Common myeloid progenitor, CD34-positive (primary cell): ENCODE results near the gene ATF6.

ENCODE experiments used
- CTCF ChIA-PET: fragments of 350-600 bp; sonication (Branson Sonifier 250); formaldehyde crosslinking; loops from one replicate; lab custom pipeline; 2021; ENCODE audit warnings: antibody characterized with exemption; lab: Charles Lee
- POLR2A ChIA-PET: fragments of 350-600 bp; sonication (Branson Sonifier 250); formaldehyde crosslinking; loops from one replicate; lab custom pipeline; 2021; ENCODE audit warnings: antibody characterized with exemption; lab: Charles Lee
- DNase-seq, 3 donors: peaks; one replicate each; pipeline versions ENCODE4 v3.0.0 to v3.0.0-alpha.2; 2013
- H3K27ac ChIP-seq, 2 experiments: 1 replicate in 1 of 2; 2 replicates in 1 of 2; pipeline ENCODE4 v1.7.0; 2013; ENCODE audit warnings: inconsistent platforms in 2 of 2, low read length in 2 of 2, mild to moderate bottlenecking in 2 of 2, low read depth in 1 of 2, moderate library complexity in 1 of 2; ENCODE audit not compliant: severe bottlenecking in 2 of 2, insufficient read depth in 1 of 2, poor library complexity in 1 of 2
- H3K27me3 ChIP-seq, 5 experiments: replicated peaks in 2 of 5; 1 replicate in 3 of 5; 2 replicates in 2 of 5; pipeline versions ENCODE4 v1.6.1 to v1.7.0; 2013; ENCODE audit warnings: low read length in 4 of 5, mild to moderate bottlenecking in 2 of 5, moderate library complexity in 2 of 5, inconsistent platforms in 1 of 5; ENCODE audit not compliant: insufficient read depth in 5 of 5, control insufficient read depth in 4 of 5
- H3K36me3 ChIP-seq, 4 experiments: 1 replicate in 2 of 4; 2 replicates in 2 of 4; pipeline versions ENCODE4 v1.6.1 to v1.7.0; 2013; ENCODE audit warnings: low read length in 3 of 4, control low read depth in 1 of 4, mild to moderate bottlenecking in 1 of 4; ENCODE audit not compliant: control insufficient read depth in 4 of 4, insufficient read depth in 4 of 4
- H3K4me1 ChIP-seq, 4 experiments: 1 replicate in 3 of 4; 2 replicates in 1 of 4; pipeline versions ENCODE4 v1.6.1 to v1.7.1; 2013; ENCODE audit warnings: low read length in 3 of 4, mild to moderate bottlenecking in 3 of 4, control low read depth in 1 of 4, inconsistent platforms in 1 of 4, moderate library complexity in 1 of 4; ENCODE audit not compliant: control insufficient read depth in 4 of 4, insufficient read depth in 4 of 4; ENCODE audit errors: control extremely low read depth in 1 of 4
- H3K4me3 ChIP-seq, 7 experiments: 1 replicate in 4 of 7; 2 replicates in 3 of 7; pipeline versions ENCODE4 v1.5.1 to v1.7.0; 2013; ENCODE audit warnings: mild to moderate bottlenecking in 7 of 7, low read length in 6 of 7, moderate library complexity in 6 of 7, inconsistent platforms in 2 of 7, low read depth in 2 of 7, control low read depth in 1 of 7; ENCODE audit not compliant: insufficient read depth in 4 of 7, control insufficient read depth in 1 of 7; ENCODE audit errors: extremely low read depth in 1 of 7
- H3K9me3 ChIP-seq, 5 experiments: 1 replicate in 4 of 5; 2 replicates in 1 of 5; pipeline versions ENCODE4 v1.6.1 to v1.7.1; 2013; ENCODE audit warnings: low read length in 4 of 5, mild to moderate bottlenecking in 2 of 5, inconsistent platforms in 1 of 5, low read depth in 1 of 5, moderate library complexity in 1 of 5; ENCODE audit not compliant: control insufficient read depth in 4 of 5, insufficient read depth in 2 of 5; ENCODE audit errors: control extremely low read depth in 1 of 5
- WGBS: methylation state at CpG from one replicate; pipeline ENCODE4 v1.1.5; 2013; ENCODE audit not compliant: insufficient coverage; 5-methylcytosine and 5-hydroxymethylcytosine counted together

Gene ATF6

DNA sequence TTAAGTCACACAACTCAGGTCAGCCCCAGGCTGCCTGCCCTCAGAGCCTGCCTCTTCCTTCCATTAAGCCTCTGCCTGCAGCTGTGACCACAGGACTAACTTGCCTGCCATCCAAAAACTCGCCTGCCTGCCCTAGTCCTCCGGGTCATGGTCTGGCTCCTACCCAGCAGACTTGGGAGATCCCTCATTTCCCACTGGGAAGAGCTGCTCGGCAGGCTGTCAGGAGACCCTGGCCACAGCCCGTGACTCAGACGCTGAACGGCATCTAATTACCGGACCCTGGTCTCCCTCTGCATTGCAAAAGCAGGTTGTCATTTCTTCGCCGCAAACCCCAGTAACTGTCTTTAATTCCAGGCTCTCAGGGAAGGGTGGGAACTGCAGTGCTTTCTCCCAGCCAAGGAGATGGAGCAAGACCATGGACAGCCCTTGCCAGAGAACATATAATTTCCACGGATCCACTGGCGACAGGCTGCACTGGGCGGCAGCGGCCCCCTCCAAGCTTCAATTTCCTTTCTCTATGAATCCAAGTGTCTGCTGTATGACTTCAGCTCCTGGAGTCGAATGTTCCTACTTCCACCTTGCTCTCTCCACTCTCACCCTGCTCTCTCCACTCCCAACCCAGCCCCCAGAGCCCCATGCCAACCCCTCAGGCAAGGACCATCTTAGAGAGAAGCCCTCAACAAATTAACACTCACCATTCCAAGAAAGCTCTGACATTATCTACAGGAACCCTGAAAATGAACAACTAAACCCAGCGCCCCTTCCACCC is 237.1 kb downstream of the ATF6 start:
- ChIA-PET POLR2A (interaction anchor here (0.9 kb wide), 1 partner anchor 34 kb away, joined by 3 read pairs; no protein-coding TSS in a partner anchor), CTCF (interaction anchor here (1.6 kb wide), 1 partner anchor 11 kb away, joined by 5 read pairs; no protein-coding TSS in a partner anchor)
- Histone ChIP-seq H3K27ac (peak overlapping the region in 1 of 2 experiments; percentile 38), H3K27me3 (no peaks in the 10 kb centered on the region), H3K4me3 (peak overlapping the region in 4 of 7 experiments; percentile 15 to 40 (median 26)), H3K9me3 (peaks cover 0 to 3% (median 0%) of the 10 kb centered on the region in 5 experiments), H3K4me1 (peaks cover 9 to 47% (median 31%) of the 10 kb centered on the region in 4 experiments), H3K36me3 (no peaks in the 10 kb centered on the region)
- peak in 2 of 3 donors; percentile 25 to 28 for DNase-seq
- WGBS = 79% methylated on average over 13 of the region's 15 CpGs

DNA sequence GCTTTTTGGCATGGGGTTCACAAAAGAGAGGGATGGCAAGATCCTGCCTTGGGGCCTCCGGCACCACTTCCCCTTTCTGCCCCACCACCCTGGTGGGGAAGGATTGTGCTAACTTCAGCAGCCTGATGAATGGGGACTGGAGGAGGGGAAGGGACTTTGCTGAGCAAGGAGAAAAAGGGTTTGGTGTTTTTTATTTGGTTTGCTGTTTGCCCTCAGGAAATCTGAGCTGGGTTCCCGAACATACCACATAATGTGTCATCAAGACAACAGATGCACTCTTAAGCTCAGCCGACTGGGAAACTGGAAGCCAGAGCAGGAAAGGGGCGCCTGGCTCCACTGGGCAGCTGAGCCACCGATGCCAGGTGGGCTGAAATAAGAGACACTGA is 237.7 kb downstream of the ATF6 start:
- Histone ChIP-seq H3K36me3 (no peaks in the 10 kb centered on the region), H3K9me3 (peaks cover 0 to 3% (median 0%) of the 10 kb centered on the region in 5 experiments), H3K27ac (peak overlapping the region in 1 of 2 experiments; percentile 38), H3K27me3 (no peaks in the 10 kb centered on the region), H3K4me3 (peak overlapping the region in 4 of 7 experiments; percentile 15 to 40 (median 32)), H3K4me1 (peaks cover 9 to 47% (median 31%) of the 10 kb centered on the region in 4 experiments)
- POLR2A ChIA-PET = interaction anchor here (0.6 to 0.9 kb wide), 2 partner anchors 33 to 717 kb away, joined by 3 read pairs; no protein-coding TSS in a partner anchor
- 0% methylated on average over 3 of the region's 5 CpGs for WGBS
- CTCF ChIA-PET = interaction anchor here (0.8 to 1.6 kb wide), 3 partner anchors 9 to 20 kb away, joined by 3 to 5 read pairs (median 3); partner anchors contain the start of gene OLFML2B
- peak; percentile 74 to 92 (median 91) for DNase-seq

DNA sequence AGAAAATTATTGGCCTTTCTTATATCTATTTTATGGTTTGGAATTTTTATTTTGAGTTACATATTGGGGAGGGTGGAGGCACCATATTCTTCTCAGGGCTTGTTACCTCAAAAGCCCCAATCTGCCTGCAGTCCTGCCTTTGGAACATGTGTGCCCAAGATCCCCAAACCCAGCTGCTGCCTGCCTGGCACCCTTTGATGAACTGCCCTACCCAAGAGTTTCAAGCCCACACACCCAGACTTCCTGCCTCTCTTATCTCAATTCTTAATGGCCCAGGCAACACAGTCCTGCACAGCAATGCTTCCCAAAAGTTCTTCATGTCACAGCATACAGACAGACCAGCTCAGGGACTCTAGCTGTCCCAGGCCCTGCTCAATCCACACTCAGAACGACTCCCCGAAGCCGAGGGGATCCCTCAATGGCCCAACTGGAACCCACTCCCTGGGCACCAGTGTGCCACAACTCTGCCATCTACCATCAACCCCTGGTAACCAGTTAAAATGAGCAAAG is 238.4 kb downstream of the ATF6 start:
- no peaks in the 10 kb centered on the region for H3K27me3 ChIP-seq
- ChIA-PET CTCF (interaction anchor here (0.8 to 1.6 kb wide), 4 partner anchors 10 to 19 kb away, joined by 3 to 5 read pairs (median 4); partner anchors contain the start of gene OLFML2B), POLR2A (interaction anchor here (0.6 to 0.9 kb wide), 2 partner anchors 33 to 716 kb away, joined by 3 read pairs; no protein-coding TSS in a partner anchor)
- peak in 2 of 3 donors; percentile 62 to 74 for DNase-seq
- peak overlapping the region in 3 of 7 experiments; percentile 12 to 40 (median 26) for H3K4me3 ChIP-seq
- no peaks in the 10 kb centered on the region for H3K36me3 ChIP-seq
- peaks cover 0 to 3% (median 0%) of the 10 kb centered on the region in 5 experiments for H3K9me3 ChIP-seq
- H3K4me1 ChIP-seq = peaks cover 9 to 45% (median 31%) of the 10 kb centered on the region in 4 experiments
- 57% methylated on average over 3 of the region's 3 CpGs for WGBS
- no peak overlapping the region for H3K27ac ChIP-seq

DNA sequence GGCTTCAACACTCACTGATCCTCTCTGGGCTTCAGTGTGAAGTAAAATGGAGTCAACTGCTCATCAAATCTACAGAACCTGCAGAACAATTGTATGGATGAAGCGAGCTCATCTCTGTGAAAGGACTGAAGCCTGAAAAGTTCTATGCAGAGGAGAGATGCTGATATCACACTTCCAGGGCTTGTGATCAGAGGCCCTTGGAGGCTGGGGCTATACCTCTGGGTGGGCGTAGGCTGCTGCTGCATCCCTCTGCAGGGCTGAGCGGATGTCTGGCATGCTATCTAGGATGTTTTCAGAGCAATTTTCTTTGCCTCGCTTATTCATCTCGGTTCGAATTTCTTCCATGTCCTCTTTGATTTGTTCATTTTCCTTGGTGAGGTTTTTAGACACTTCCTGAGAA is 240.0 kb downstream of the ATF6 start:
- peaks cover 9 to 42% (median 31%) of the 10 kb centered on the region in 4 experiments for H3K4me1 ChIP-seq
- no peak for DNase-seq
- peaks cover 0 to 3% (median 0%) of the 10 kb centered on the region in 5 experiments for H3K9me3 ChIP-seq
- no peak overlapping the region for H3K4me3 ChIP-seq
- H3K27me3 ChIP-seq = no peaks in the 10 kb centered on the region
- WGBS = 96% methylated on average over 5 of the region's 6 CpGs
- CTCF ChIA-PET = interaction anchor here (0.7 to 1.7 kb wide), 5 partner anchors 9 to 25 kb away, joined by 3 to 4 read pairs (median 4); partner anchors contain the start of gene OLFML2B
- no peak overlapping the region for H3K27ac ChIP-seq
- POLR2A ChIA-PET = interaction anchor here (0.6 kb wide), 2 partner anchors 119 to 624 kb away, joined by 3 to 4 read pairs; no protein-coding TSS in a partner anchor
- no peaks in the 10 kb centered on the region for H3K36me3 ChIP-seq

DNA sequence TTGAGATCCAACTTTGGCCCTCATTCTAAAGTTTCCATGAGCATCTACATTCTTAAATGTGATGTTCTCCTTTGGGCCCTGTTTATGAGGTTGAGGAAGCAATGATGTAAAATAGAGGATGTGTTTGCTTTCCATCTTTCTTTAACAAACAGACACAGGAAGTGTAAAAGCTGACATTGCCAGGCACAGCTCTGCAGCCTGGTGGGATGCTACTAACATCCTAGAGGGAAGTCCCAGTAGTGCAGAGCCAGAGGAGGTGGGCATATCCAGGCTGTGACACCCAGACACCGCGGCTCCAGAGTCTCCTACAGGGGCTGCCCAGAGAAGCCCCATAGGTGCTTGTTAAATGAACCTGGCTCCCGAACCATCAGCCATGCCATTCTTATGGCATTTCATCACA is 241.3 kb downstream of the ATF6 start:
- no peak for DNase-seq
- H3K27me3 ChIP-seq = no peaks in the 10 kb centered on the region
- H3K4me3 ChIP-seq = no peak overlapping the region
- H3K9me3 ChIP-seq = no peaks in the 10 kb centered on the region
- 91% methylated on average over 3 of the region's 3 CpGs for WGBS
- peaks cover 9 to 34% (median 28%) of the 10 kb centered on the region in 4 experiments for H3K4me1 ChIP-seq
- H3K27ac ChIP-seq = no peak overlapping the region
- ChIA-PET POLR2A (no interaction called here), CTCF (interaction anchor here (0.6 kb wide), 1 partner anchor 206 kb away, joined by 3 read pairs; no protein-coding TSS in a partner anchor)
- H3K36me3 ChIP-seq = no peaks in the 10 kb centered on the region

DNA sequence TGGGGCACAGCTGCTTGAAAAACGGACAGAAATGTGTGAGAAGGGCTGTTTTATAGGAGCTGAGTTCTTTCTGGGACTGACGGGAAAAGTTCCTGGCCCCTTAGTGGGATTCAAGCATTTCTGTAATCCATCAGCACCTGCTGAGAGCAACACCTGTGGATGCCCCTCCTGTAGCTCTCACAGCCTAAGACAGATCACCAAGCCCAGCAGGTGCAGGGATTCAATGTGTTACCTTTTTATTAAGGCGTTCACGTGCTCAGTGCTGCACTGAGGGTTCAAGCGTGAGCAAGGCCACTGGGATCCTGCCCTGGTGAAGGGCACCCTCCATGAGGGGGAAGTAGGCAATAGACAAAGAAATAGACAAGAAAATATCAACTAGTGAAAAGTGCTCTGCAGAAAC is 242.7 kb downstream of the ATF6 start:
- WGBS = 100% methylated on average over 5 of the region's 5 CpGs
- ChIA-PET CTCF (interaction anchor here (1.3 kb wide), 1 partner anchor 29 kb away, joined by 6 read pairs; no protein-coding TSS in a partner anchor), POLR2A (no interaction called here)
- Histone ChIP-seq H3K4me3 (no peak overlapping the region), H3K9me3 (peaks cover 0 to 5% (median 3%) of the 10 kb centered on the region in 5 experiments), H3K27me3 (no peaks in the 10 kb centered on the region), H3K27ac (no peak overlapping the region), H3K4me1 (peaks cover 7 to 21% (median 15%) of the 10 kb centered on the region in 4 experiments), H3K36me3 (no peaks in the 10 kb centered on the region)
- no peak for DNase-seq
